ENCODE measurements around the gene UBP1.

Gene UBP1

DNA sequence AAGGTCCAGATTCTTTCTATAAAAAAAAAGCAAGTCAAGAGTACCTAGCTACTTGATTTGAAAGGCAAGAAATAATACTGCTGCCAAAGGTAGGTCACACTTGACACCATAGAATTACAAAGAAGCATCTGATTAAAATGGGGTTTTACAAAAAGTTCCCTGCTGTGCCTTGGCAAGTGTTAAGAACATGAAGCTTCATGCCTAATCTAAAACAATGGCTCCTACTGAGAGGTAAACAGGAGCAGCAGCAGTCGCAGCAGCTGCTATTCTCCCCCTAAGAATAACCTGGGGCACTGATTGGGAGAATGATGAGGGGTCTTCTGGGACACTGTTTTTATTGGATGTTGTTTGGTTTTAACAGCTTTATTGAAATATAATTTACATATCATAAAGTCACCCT lies 14.1 kb downstream of the UBP1 start (continued):
- TF ChIP-seq ZNF280C (tag by site-specific recombination; IDR thresholded peaks at IDR 0.05) (no peak), ZNF518A (tag by site-specific recombination; conservative IDR thresholded peaks at IDR 0.05; ENCODE audit: low read depth) (no peak), SALL2 (tag by site-specific recombination; IDR thresholded peaks at IDR 0.05; ENCODE audit: borderline replicate concordance) (no peak), HOXC10 (CRISPR knock-in tag; IDR thresholded peaks at IDR 0.05) (no peak), OSR2 (tag by site-specific recombination; IDR thresholded peaks at IDR 0.05) (peak; percentile 95), ZNF133 (tag by site-specific recombination; IDR thresholded peaks at IDR 0.05) (no peak), ZBTB6 (tag by site-specific recombination; IDR thresholded peaks at IDR 0.05) (no peak), ZNF416 (tag by site-specific recombination; IDR thresholded peaks at IDR 0.05) (no peak), ZBTB49 (tag by site-specific recombination; IDR thresholded peaks at IDR 0.05; ENCODE audit: low read depth) (no peak), ZNF354C (tag by site-specific recombination; IDR thresholded peaks at IDR 0.05; ENCODE audit: borderline replicate concordance, low read depth) (no peak), ZNF19 (tag by site-specific recombination; IDR thresholded peaks at IDR 0.05; ENCODE audit: low read depth) (no peak), ZNF174 (tag by site-specific recombination; IDR thresholded peaks at IDR 0.05) (no peak), SP7 (tag by site-specific recombination; IDR thresholded peaks at IDR 0.05) (peak; percentile 56), ZNF501 (tag by site-specific recombination; IDR thresholded peaks at IDR 0.05) (no peak), GFI1B (tag by site-specific recombination; IDR thresholded peaks at IDR 0.05) (no peak), ZNF837 (tag by site-specific recombination; IDR thresholded peaks at IDR 0.05) (no peak)
- TF ChIP-seq, protein P1, sequence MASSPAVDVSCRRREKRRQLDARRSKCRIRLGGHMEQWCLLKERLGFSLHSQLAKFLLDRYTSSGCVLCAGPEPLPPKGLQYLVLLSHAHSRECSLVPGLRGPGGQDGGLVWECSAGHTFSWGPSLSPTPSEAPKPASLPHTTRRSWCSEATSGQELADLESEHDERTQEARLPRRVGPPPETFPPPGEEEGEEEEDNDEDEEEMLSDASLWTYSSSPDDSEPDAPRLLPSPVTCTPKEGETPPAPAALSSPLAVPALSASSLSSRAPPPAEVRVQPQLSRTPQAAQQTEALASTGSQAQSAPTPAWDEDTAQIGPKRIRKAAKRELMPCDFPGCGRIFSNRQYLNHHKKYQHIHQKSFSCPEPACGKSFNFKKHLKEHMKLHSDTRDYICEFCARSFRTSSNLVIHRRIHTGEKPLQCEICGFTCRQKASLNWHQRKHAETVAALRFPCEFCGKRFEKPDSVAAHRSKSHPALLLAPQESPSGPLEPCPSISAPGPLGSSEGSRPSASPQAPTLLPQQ (tag by site-specific recombination; IDR thresholded peaks at IDR 0.05) = no peak
- TF ChIP-seq, protein P2, sequence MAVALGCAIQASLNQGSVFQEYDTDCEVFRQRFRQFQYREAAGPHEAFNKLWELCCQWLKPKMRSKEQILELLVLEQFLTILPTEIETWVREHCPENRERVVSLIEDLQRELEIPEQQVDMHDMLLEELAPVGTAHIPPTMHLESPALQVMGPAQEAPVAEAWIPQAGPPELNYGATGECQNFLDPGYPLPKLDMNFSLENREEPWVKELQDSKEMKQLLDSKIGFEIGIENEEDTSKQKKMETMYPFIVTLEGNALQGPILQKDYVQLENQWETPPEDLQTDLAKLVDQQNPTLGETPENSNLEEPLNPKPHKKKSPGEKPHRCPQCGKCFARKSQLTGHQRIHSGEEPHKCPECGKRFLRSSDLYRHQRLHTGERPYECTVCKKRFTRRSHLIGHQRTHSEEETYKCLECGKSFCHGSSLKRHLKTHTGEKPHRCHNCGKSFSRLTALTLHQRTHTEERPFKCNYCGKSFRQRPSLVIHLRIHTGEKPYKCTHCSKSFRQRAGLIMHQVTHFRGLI (tag by site-specific recombination; IDR thresholded peaks at IDR 0.05) = no peak
- TF ChIP-seq, protein P3, sequence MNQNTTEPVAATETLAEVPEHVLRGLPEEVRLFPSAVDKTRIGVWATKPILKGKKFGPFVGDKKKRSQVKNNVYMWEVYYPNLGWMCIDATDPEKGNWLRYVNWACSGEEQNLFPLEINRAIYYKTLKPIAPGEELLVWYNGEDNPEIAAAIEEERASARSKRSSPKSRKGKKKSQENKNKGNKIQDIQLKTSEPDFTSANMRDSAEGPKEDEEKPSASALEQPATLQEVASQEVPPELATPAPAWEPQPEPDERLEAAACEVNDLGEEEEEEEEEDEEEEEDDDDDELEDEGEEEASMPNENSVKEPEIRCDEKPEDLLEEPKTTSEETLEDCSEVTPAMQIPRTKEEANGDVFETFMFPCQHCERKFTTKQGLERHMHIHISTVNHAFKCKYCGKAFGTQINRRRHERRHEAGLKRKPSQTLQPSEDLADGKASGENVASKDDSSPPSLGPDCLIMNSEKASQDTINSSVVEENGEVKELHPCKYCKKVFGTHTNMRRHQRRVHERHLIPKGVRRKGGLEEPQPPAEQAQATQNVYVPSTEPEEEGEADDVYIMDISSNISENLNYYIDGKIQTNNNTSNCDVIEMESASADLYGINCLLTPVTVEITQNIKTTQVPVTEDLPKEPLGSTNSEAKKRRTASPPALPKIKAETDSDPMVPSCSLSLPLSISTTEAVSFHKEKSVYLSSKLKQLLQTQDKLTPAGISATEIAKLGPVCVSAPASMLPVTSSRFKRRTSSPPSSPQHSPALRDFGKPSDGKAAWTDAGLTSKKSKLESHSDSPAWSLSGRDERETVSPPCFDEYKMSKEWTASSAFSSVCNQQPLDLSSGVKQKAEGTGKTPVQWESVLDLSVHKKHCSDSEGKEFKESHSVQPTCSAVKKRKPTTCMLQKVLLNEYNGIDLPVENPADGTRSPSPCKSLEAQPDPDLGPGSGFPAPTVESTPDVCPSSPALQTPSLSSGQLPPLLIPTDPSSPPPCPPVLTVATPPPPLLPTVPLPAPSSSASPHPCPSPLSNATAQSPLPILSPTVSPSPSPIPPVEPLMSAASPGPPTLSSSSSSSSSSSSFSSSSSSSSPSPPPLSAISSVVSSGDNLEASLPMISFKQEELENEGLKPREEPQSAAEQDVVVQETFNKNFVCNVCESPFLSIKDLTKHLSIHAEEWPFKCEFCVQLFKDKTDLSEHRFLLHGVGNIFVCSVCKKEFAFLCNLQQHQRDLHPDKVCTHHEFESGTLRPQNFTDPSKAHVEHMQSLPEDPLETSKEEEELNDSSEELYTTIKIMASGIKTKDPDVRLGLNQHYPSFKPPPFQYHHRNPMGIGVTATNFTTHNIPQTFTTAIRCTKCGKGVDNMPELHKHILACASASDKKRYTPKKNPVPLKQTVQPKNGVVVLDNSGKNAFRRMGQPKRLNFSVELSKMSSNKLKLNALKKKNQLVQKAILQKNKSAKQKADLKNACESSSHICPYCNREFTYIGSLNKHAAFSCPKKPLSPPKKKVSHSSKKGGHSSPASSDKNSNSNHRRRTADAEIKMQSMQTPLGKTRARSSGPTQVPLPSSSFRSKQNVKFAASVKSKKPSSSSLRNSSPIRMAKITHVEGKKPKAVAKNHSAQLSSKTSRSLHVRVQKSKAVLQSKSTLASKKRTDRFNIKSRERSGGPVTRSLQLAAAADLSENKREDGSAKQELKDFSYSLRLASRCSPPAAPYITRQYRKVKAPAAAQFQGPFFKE (tag by site-specific recombination; IDR thresholded peaks at IDR 0.05; ENCODE audit: borderline replicate concordance) = no peak
